ENCODE data around the gene CYP11A1. TPM values are rescaled to one million over a fixed set of nuclear protein-coding genes. Genes with fewer than 3 reads are reported as not detected.

The CYP11A1 gene
- total and polyA plus RNA-seq, 10 of the 15 experiments (the other 5 are each of a cell fraction or from before 2014, with no cell fraction given), result 0.11 to 1.2 (median 0.23) TPM; not detected in 5

- Histone ChIP-seq H3K4me2 (ENCODE audit: control insufficient read depth, insufficient read depth) (peak overlapping the region; percentile 81), H2AFZ (ENCODE audit: control insufficient read depth, low read depth, low read length) (no peak overlapping the region), H4K20me1 (ENCODE audit: control insufficient read depth, insufficient read depth) (no peaks in the 10 kb centered on the region), H3K27me3 (replicated peaks in 1 of 2; ENCODE audit: control insufficient read depth in 2 of 2, insufficient read depth in 2 of 2, low read length in 1 of 2) (no peaks in the 10 kb centered on the region), H3K79me2 (ENCODE audit: control insufficient read depth, insufficient read depth, low read length) (peaks cover 32% of the 10 kb centered on the region), H3K4me1 (ENCODE audit: control insufficient read depth, insufficient read depth, low read length) (peaks cover 68% of the 10 kb centered on the region), H3K4me3 (no peak overlapping the region), H3K9ac (ENCODE audit: control insufficient read depth, insufficient read depth, low read length) (peak overlapping the region; percentile 77), H3K27ac (ENCODE audit: control insufficient read depth, insufficient read depth) (peak overlapping the region; percentile 97), H3K36me3 (ENCODE audit: control insufficient read depth in 2 of 2, insufficient read depth in 2 of 2, low read length in 1 of 2) (no peaks in the 10 kb centered on the region; a peak in 1 of 4 replicates), H3K9me3 (replicated peaks; ENCODE audit: control insufficient read depth, insufficient read depth, low read length) (no peaks in the 10 kb centered on the region)
- intact Hi-C loops (cut with micrococcal nuclease; ENCODE audit: unreplicated experiment) (loop anchor here (1.0 kb wide), 1 partner anchor 9 kb away; no protein-coding TSS in a partner anchor), in situ Hi-C loops (cut with MboI) (no loop called here)
- DNase-seq (ENCODE audit: low read depth, low spot score) (no peak), FAIRE-seq (no peak), ATAC-seq (no peak)
- ChIA-PET CTCF (interaction anchor here (0.9 to 21.7 kb wide), 10 partner anchors 10 to 392 kb away, joined by 3 to 655 read pairs (median 4); partner anchors contain the start of genes SEMA7A and UBL7), POLR2A (interaction anchor here (1.0 to 15.8 kb wide), 13 partner anchors 9 to 402 kb away, joined by 3 to 302 read pairs (median 5); partner anchors contain the start of genes SEMA7A and UBL7), RAD21 (ENCODE audit: unreplicated experiment) (interaction anchor here (0.6 to 7.4 kb wide), 14 partner anchors 9 to 402 kb away, joined by 3 to 262 read pairs (median 8); partner anchors contain the start of genes SEMA7A and UBL7), SMC1A (ENCODE audit: uncharacterized antibody, unreplicated experiment) (interaction anchor here (0.8 to 21.3 kb wide), 14 partner anchors 10 to 402 kb away, joined by 3 to 544 read pairs (median 5); partner anchors contain the start of genes ARID3B, SEMA7A and UBL7)
- no peak for TF ChIP-seq ATF3 (IDR thresholded peaks at IDR 0.05; ENCODE audit: borderline replicate concordance, extremely low read depth, low read depth, low read length)
- TF ChIP-seq CUX1 (IDR thresholded peaks at IDR 0.05; ENCODE audit: insufficient replicate concordance, low read depth, low read length), result no peak
- no peak for TF ChIP-seq BMI1 (IDR thresholded peaks at IDR 0.05; ENCODE audit: borderline replicate concordance)
- TF ChIP-seq ZNF622 (IDR thresholded peaks at IDR 0.05), result no peak
- TF ChIP-seq CREM (IDR thresholded peaks at IDR 0.05; ENCODE audit: low read depth), result no peak
- no peak for TF ChIP-seq HSF1 (IDR thresholded peaks at IDR 0.05; ENCODE audit: low read depth, low read length)
- WGBS (ENCODE audit: insufficient coverage, insufficient replicate concordance, low lambda C conversion rate, missing lambda C conversion rate), result 64% methylated on average over 6 of the region's 6 CpGs
- BruUV-seq (replicated peaks), result no TSS peak
These were observed 18.3 kb upstream of the CYP11A1 start for GRCh38 chr15:74385733-74386132.
